CD14-positive monocyte (primary cell): ENCODE data around the gene MIB1. TPM values are rescaled to one million over a fixed set of nuclear protein-coding genes. Genes with fewer than 3 reads are reported as not detected.
A peak's percentile ranks its signal among the peaks of the same experiment; 100 is the strongest.

Experiments
- DNase-seq, 3 donors: peaks; one replicate each; pipeline ENCODE4 v3.0.0-alpha.2; 2011 to 2022
- H2AFZ ChIP-seq: 2 replicates; pipeline ENCODE4 v1.6.0; 2012; ENCODE audit warnings: mild to moderate bottlenecking, low read depth, low read length, inconsistent platforms; ENCODE audit not compliant: insufficient read depth, poor library complexity, severe bottlenecking
- H3K27ac ChIP-seq, 2 donors: 1 replicate in 1 of 2; 2 replicates in 1 of 2; pipeline ENCODE4 v1.5.1; 2012 to 2013; ENCODE audit warnings: low read length in 2 of 2, control low read depth in 1 of 2, inconsistent platforms in 1 of 2, low read depth in 1 of 2, mild to moderate bottlenecking in 1 of 2
- H3K27me3 ChIP-seq, 2 donors: one replicate each; pipeline versions ENCODE4 v1.6.0 to v1.6.1; 2011 to 2013; ENCODE audit warnings: low read length in 2 of 2; ENCODE audit not compliant: control insufficient read depth in 2 of 2, insufficient read depth in 2 of 2
- H3K36me3 ChIP-seq, 2 donors: replicated peaks in 1 of 2; 1 replicate in 1 of 2; 2 replicates in 1 of 2; pipeline versions ENCODE4 v1.5.1 to v1.6.1; 2012 to 2013; ENCODE audit warnings: low read length in 2 of 2, control low read depth in 1 of 2, inconsistent platforms in 1 of 2, mild to moderate bottlenecking in 1 of 2; ENCODE audit not compliant: insufficient read depth in 2 of 2, control insufficient read depth in 1 of 2
- H3K4me1 ChIP-seq, 2 donors: 1 replicate in 1 of 2; 2 replicates in 1 of 2; pipeline versions ENCODE4 v1.5.1 to v1.6.1; 2012 to 2013; ENCODE audit warnings: low read length in 2 of 2, control low read depth in 1 of 2, inconsistent platforms in 1 of 2, mild to moderate bottlenecking in 1 of 2, moderate library complexity in 1 of 2; ENCODE audit not compliant: insufficient read depth in 2 of 2, control insufficient read depth in 1 of 2
- H3K4me2 ChIP-seq: replicated peaks from 2 replicates; pipeline ENCODE3; 2012; ENCODE audit warnings: low read length, moderate library complexity, mild to moderate bottlenecking; ENCODE audit not compliant: poor library complexity, severe bottlenecking; ENCODE audit errors: extremely low read depth
- H3K4me3 ChIP-seq, 3 experiments: fragments of 200-600 bp in 1 of 3; sonication (generic) in 1 of 3; replicated peaks in 1 of 3; 1 replicate in 2 of 3; 2 replicates in 1 of 3; pipeline ENCODE4 v1.5.1; 2011 to 2013; ENCODE audit warnings: low read length in 3 of 3, mild to moderate bottlenecking in 3 of 3, control low read depth in 2 of 3, low read depth in 2 of 3, inconsistent platforms in 1 of 3, moderate library complexity in 1 of 3
- H3K79me2 ChIP-seq: 2 replicates; pipeline ENCODE4 v1.6.0; 2012; ENCODE audit warnings: mild to moderate bottlenecking, control low read depth, inconsistent platforms, low read length, moderate library complexity; ENCODE audit not compliant: insufficient read depth
- H3K9ac ChIP-seq: 2 replicates; pipeline ENCODE4 v1.6.0; 2017; ENCODE audit warnings: low read length, mild to moderate bottlenecking; ENCODE audit not compliant: insufficient read depth, poor library complexity, severe bottlenecking
- H3K9me3 ChIP-seq, 2 donors: replicated peaks in 1 of 2; 1 replicate in 1 of 2; 2 replicates in 1 of 2; pipeline versions ENCODE4 v1.5.1 to v1.6.1; 2012 to 2013; ENCODE audit warnings: low read length in 2 of 2, control low read depth in 1 of 2; ENCODE audit not compliant: control insufficient read depth in 1 of 2, insufficient read depth in 1 of 2
- H4K20me1 ChIP-seq: 2 replicates; pipeline ENCODE4 v1.6.0; 2012; ENCODE audit warnings: mild to moderate bottlenecking, low read length, control low read depth, moderate library complexity; ENCODE audit not compliant: insufficient read depth
- H3K27ac Mint-ChIP-seq, 7 donors: one replicate each; pipeline ENCODE4 v1.8.0; 2020; ENCODE audit warnings: mild to moderate bottlenecking in 7 of 7, mixed read lengths in 7 of 7, moderate library complexity in 6 of 7, inconsistent platforms in 2 of 7
- H3K27me3 Mint-ChIP-seq, 3 donors: one replicate each; pipeline ENCODE4 v1.8.0; 2021 to 2022; ENCODE audit warnings: low read depth in 3 of 3, mild to moderate bottlenecking in 3 of 3, mixed read lengths in 3 of 3, moderate library complexity in 3 of 3, inconsistent platforms in 1 of 3
- H3K36me3 Mint-ChIP-seq, 2 donors: one replicate each; pipeline ENCODE4 v1.8.0; 2020; ENCODE audit warnings: mixed read lengths in 2 of 2, inconsistent platforms in 1 of 2, mild to moderate bottlenecking in 1 of 2
- H3K4me1 Mint-ChIP-seq: one replicate; pipeline ENCODE4 v1.8.0; 2020; ENCODE audit warnings: mild to moderate bottlenecking, mixed read lengths
- H3K4me3 Mint-ChIP-seq, 2 donors: one replicate each; pipeline ENCODE4 v1.8.0; 2020; ENCODE audit warnings: mild to moderate bottlenecking in 2 of 2, mixed read lengths in 2 of 2, moderate library complexity in 1 of 2
- H3K9me3 Mint-ChIP-seq, 7 donors: one replicate each; pipeline ENCODE4 v1.8.0; 2020 to 2022; ENCODE audit warnings: mixed read lengths in 7 of 7, mild to moderate bottlenecking in 6 of 7, moderate library complexity in 6 of 7, inconsistent platforms in 2 of 7
- CTCF ChIP-seq: fragments of 200-600 bp; IDR thresholded peaks from one replicate; pipeline ENCODE4 v1.8.0; 2022; ENCODE audit warnings: antibody characterized with exemption, mild to moderate bottlenecking
- WGBS: methylation state at CpG from one replicate; pipeline ENCODE4 v1.1.5; 2013; ENCODE audit warnings: missing lambda C conversion rate; ENCODE audit not compliant: insufficient coverage; 5-methylcytosine and 5-hydroxymethylcytosine counted together
- intact Hi-C, 2 donors: fragments of 100-400 bp; cut with micrococcal nuclease; formaldehyde crosslinking; loops; one replicate each; pipeline versions ENCODE4 v1.15.0 to v1.15.1; 2023
- polyA minus RNA-seq: library from RNA; depleted of rRNA, polyadenylated mRNA; stranded (reverse); fragments of >200 nt; gene quantifications from 2 replicates; pipeline ENCODE4 v1.2.3, GENCODE V29; 2012
- polyA plus RNA-seq, 3 donors: library from polyadenylated mRNA; depleted of rRNA in 1 of 3; unstranded in 2 of 3; stranded (reverse) in 1 of 3; fragments of 300-500 nt in 2 of 3; fragments of >200 nt in 1 of 3; fragmentation: Illumina TruSeq in 2 of 3; gene quantifications; 1 replicate in 2 of 3; 2 replicates in 1 of 3; pipeline ENCODE4 v1.2.3, GENCODE V29; 2012 to 2021
- total RNA-seq, 12 experiments: library from RNA in 1 of 12; stranded (reverse) in 1 of 12; fragments of 120-200 nt in 1 of 12; gene quantifications; one replicate each; pipeline ENCODE4 v1.2.4 and lab custom pipeline; 2013 to 2026; ENCODE audit warnings: mixed read lengths in 6 of 12, inconsistent platforms in 1 of 12

Gene MIB1
- 35.1 TPM for total RNA-seq (2013)
- polyA plus RNA-seq (1 to 10 TPM; 5.7 to 8.5 (median 7.8) TPM), polyA minus RNA-seq (10.5 and 15.9 TPM in 2 replicates), total RNA-seq (lab: John Stamatoyannopoulos, UW) (50.4 to 116 (median 76.8) reads per million in 11 experiments)

GRCh38 chr18:21740538-21741311 is at the start of gene MIB1:
Gene MIB1 (plus strand): TSS chr18:21740792. CDS start chr18:21741584, 792 bp downstream.
- TF ChIP-seq CTCF: no peak
- under 1% methylated on average over 74 of the region's 76 CpGs for WGBS
- peaks cover 46% of the 10 kb centered on the region for H3K79me2 ChIP-seq
- H3K4me2 ChIP-seq: peak within 1 kb of the TSS; percentile 98
- peaks cover 0 to 4% of the 10 kb centered on the region in 2 donors for H3K9me3 ChIP-seq
- Mint-ChIP-seq H3K4me1 (peaks cover 26% of the 10 kb centered on the region), H3K27me3 (peaks cover 0 to 1% (median 1%) of the 10 kb centered on the region in 3 donors), H3K9me3 (peaks cover 4 to 12% (median 10%) of the 10 kb centered on the region in 7 donors), H3K27ac (peak within 1 kb of the TSS; percentile 94 to 99 (median 98)), H3K4me3 (peak within 1 kb of the TSS; percentile 95 to 97), H3K36me3 (peaks cover 2 to 5% of the 10 kb centered on the region in 2 donors)
- intact Hi-C loops: loop anchor here (2.0 to 5.0 kb wide), 4 partner anchors 36 to 138 kb away; partner anchors contain the start of genes ABHD3 (in 1 of the 2), ESCO1 (in 1 of the 2) and SNRPD1 (in 1 of the 2)
- peak; percentile 94 to 95 (median 94) for DNase-seq
- H2AFZ ChIP-seq: peak within 1 kb of the TSS; percentile 96
- H3K27ac ChIP-seq: peak within 1 kb of the TSS; percentile 94 to 96
- peaks cover 16 to 32% of the 10 kb centered on the region in 2 donors for H3K4me1 ChIP-seq
- peak within 1 kb of the TSS; percentile 87 to 92 (median 89) for H3K4me3 ChIP-seq
- H4K20me1 ChIP-seq: peaks cover 12% of the 10 kb centered on the region
- peak within 1 kb of the TSS; percentile 97 for H3K9ac ChIP-seq
- no peaks in the 10 kb centered on the region for H3K36me3 ChIP-seq
- H3K27me3 ChIP-seq: no peaks in the 10 kb centered on the region

GRCh38 chr18:21693322-21693721 is 47.3 kb upstream of the MIB1 start:
- no peak for DNase-seq
- no peak overlapping the region for H3K27ac Mint-ChIP-seq
- H3K27ac ChIP-seq: no peak overlapping the region
- peaks cover 0 to 6% of the 10 kb centered on the region in 2 donors for H3K9me3 ChIP-seq
- intact Hi-C loops: no loop called here
- H3K79me2 ChIP-seq: peaks cover 17% of the 10 kb centered on the region
- no peak overlapping the region for H3K4me3 Mint-ChIP-seq
- peaks cover 4 to 9% of the 10 kb centered on the region in 2 donors for H3K4me1 ChIP-seq
- H3K36me3 ChIP-seq: peaks cover 26 to 72% of the 10 kb centered on the region in 2 donors
- no peak overlapping the region for H3K9ac ChIP-seq
- no peak overlapping the region for H3K4me3 ChIP-seq
- H3K9me3 Mint-ChIP-seq: peaks cover 4 to 15% (median 9%) of the 10 kb centered on the region in 7 donors
- H3K4me1 Mint-ChIP-seq: peaks cover 10% of the 10 kb centered on the region
- WGBS: no CpG with 5 or more reads among the region's 2 CpGs
- no peaks in the 10 kb centered on the region for H3K27me3 Mint-ChIP-seq
- H3K36me3 Mint-ChIP-seq: peaks cover 52 to 93% of the 10 kb centered on the region in 2 donors
- TF ChIP-seq CTCF: no peak
- H3K27me3 ChIP-seq: no peaks in the 10 kb centered on the region
- H4K20me1 ChIP-seq: peaks cover 7% of the 10 kb centered on the region
- no peak overlapping the region for H2AFZ ChIP-seq
- H3K4me2 ChIP-seq: no peak overlapping the region
